Measurements from ENCODE around the gene TRIM7.
"Not testable (repeated sequence)": the region's sequence is repeated elsewhere in the genome, so short reads cannot be mapped to it uniquely, and the experiment has no call there.

TRIM7 gene

DNA sequence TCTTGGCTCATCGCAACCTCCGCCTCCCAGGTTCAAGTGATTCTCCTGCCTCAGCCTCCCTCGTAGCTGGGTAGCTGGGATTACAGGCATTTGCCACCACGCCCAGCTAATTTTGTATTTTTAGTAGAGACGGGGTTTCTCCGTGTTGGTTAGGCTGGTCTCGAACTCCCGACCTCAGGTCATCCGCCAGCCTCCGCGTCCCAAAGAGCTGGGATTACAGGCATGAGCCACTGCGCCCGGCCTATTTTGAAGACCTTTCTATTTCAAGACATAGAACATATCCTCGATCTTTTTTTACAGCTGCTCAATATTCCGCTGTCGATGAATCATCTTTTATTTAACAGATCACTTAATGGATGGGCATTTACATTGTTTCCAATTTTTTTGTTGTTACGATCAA lies 5.7 kb upstream of the TRIM7 start:
- DNase-seq = not testable (repeated sequence)

- not testable (repeated sequence) for DNase-seq
These were observed 5.2 kb upstream of the TRIM7 start for GRCh38 chr5:181210148-181210547.

- not testable (repeated sequence) for DNase-seq
These were observed 4.0 kb upstream of the TRIM7 start for GRCh38 chr5:181209006-181209405.

GRCh38 chr5:181207960-181208253 lies 2.9 kb upstream of the TRIM7 start:
- peak; percentile 15 for DNase-seq

- DNase-seq = peak; percentile 76
These were observed 2.4 kb upstream of the TRIM7 start for GRCh38 chr5:181207214-181207959.

DNA sequence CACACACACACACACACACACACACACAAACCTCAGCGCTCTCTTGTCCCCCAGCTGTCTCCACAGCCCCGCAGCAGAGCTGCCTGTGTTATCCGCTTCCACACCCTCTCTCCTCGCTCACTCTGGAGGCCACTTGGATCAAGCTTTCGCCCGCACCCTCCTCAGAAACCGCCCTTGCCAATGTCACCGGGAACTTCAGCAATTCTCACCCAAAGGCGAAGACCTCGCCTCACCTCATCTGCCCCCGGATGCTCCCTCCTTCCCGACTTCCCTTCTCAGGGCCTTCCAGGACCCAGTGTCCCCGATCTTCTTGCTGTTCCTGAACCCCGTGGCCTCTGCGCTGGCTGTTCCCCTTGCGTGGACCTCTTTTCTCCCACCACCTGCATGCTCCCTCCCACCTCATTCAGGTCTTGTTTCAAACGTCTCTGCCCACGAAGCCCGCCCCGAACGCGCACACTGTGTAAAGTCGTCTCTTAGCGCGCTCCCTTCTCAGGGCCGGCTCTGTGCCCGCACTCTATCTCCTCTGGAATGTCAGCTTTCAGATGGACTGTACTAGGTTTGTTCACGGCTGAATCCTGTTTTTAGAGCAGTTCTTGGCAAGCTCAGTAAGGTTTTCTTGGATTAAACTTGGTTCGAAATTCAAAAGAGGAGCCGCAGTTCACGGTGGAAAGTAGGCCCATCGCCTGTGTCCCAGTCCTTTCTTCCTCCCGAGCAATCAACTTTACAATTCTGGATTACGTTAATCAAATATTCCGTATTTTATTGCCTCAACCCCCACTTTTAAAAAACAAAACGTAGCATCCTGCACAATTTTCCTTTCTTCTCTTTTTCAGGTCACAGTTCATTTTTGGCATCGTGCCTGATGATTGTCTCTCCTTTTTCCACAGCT lies 1.0 kb upstream of the TRIM7 start:
- no peak for DNase-seq

- no peak for DNase-seq
These were observed 727 bp downstream of the TRIM7 start for GRCh38 chr5:181204113-181204825.

DNA sequence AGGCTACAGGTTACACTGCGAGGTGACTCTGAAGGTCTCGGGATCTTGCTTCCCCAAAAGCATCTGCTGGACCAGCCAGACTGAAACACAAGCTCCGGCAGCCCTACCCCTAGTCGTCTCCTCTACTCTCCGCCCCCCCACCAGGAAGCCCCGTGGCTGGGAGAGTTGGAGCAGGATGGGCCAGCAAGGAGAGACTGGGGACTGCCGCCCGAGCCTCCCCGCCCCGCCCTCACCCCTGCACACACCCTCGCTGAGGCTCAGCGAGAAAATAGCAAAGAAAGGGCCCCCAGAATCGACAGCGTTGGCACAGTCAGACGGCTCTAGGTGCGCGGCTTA lies 1.3 kb downstream of the TRIM7 start:
- DNase-seq = no peak

- no peak for DNase-seq
These were observed 1.8 kb downstream of the TRIM7 start for GRCh38 chr5:181203093-181203711.

GRCh38 chr5:181200816-181201215 lies 4.2 kb downstream of the TRIM7 start:
- no peak for DNase-seq

- DNase-seq = no peak
These were observed 4.9 kb downstream of the TRIM7 start for GRCh38 chr5:181199881-181200638.

DNA sequence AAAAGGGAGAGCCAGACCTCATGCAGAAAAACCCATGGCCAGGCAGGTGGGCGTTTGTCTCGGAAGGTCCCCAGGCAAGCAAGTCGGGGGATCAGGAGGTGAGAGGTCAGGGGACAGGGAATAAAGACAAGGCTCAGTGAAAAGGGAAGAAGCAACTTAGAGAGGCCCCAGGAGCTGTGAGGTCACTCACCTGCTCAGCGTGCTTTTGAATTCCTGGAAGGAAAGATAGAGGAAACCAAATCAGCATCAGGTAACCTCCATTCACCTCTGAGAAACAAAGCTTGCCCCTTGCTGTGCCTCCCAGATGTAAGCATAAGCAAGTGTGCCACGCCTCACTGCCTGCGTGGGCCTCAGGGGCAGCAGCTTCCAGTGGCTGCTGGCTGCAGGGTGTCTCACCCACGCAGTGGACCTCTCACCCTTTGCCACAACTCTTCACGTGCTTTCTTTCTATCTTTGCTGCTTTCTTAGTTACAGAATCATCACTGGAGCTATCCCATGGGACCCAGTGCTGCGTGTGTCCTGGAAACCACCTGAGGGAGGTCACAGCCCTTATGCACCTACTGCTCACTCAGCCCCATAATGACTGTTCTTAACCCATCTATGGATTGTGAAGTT lies 6.0 kb downstream of the TRIM7 start:
- DNase-seq = no peak

GRCh38 chr5:181198106-181198685 lies 6.8 kb downstream of the TRIM7 start:
- no peak for DNase-seq

DNA sequence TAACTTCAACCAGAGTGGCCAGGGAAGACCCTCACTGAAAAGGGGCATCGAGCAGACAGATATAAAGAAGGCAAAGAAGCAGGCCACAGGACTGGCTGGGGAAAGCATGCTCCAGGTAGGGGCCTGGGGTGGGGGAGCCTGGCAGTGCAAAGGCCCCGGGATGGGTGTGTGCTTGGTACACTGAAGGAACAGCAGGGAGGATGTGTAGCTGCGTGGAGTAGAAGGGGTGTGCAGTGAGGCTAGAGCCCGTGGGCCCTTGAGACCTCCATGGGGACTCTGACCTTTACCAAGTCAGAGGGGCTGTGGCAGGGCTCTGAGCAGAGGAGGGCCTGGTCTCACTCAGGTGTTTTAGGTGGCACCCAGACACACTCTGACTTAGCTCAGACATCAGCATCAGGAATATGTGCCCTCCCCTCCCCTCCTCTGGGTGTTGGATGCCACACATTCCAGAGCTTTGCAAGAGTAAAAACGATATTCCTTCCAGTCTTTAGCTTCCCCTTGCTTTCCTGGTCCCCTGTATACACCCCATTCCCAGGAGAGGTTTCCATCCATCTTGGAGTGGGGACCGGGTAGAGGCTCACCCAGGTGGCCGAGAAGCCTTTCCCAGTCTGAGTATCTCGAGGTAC lies 7.6 kb downstream of the TRIM7 start:
- DNase-seq = no peak

DNA sequence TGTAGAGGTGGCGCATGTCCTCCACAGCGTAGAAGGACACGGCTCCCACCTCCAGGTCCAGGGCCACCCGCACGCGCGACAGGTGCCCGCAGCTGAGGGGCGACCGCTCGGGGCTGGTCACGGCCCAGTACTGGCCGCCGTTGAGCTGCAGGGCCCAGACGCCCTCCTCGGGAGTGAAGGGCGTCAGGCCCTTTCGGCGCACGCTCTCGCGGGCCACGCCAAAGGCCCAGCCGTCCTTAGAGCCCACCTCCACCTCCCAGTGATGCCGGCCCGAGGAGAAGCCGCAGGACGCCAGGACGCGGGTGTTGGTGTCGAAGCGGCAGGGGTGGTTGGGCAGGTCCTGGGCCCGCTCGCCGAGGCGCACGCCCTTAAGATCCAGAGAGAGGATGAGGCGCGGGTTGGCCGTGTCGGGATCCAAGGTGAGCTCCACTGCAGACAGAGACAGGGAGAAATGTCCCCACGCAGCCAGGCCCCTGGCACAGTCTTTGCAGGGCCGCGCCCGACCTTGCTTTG lies 9.7 kb downstream of the TRIM7 start:
- DNase-seq = no peak

- no peak for DNase-seq
These were observed 10.3 kb downstream of the TRIM7 start for GRCh38 chr5:181194489-181195248.

- no peak for DNase-seq
These were observed 11.3 kb downstream of the TRIM7 start for GRCh38 chr5:181193656-181194055.

- DNase-seq = no peak
These were observed 12.5 kb downstream of the TRIM7 start for GRCh38 chr5:181192337-181193046.

All from central memory CD4-positive, alpha-beta T cell (primary cell).